HepG2 (cell line): Measurements from ENCODE around the gene CYP2W1. TPM values are rescaled to one million over a fixed set of nuclear protein-coding genes. Genes with fewer than 3 reads are reported as not detected.
A peak's percentile ranks its signal among the peaks of the same experiment; 100 is the strongest.
"Not testable (repeated sequence)": the region's sequence is repeated elsewhere in the genome, so short reads cannot be mapped to it uniquely, and the experiment has no call there.

Experiments
- ATAC-seq: fragments of 200-7000 bp; cut with Tn5 transposase; 3 replicates; pipeline ENCODE4 v1.9.1; 2020; ENCODE audit warnings: mild to moderate bottlenecking, moderate library complexity
- BruUV-seq: library from RNA; stranded (reverse); fragments of 400-500 nt; replicated peaks from 2 replicates; lab custom pipeline; 2021; lab: Mats Ljungman, UMichigan
- CTCF ChIA-PET: fragments of 300-600 bp; formaldehyde crosslinking; extraction: SDS; loops from one replicate; lab custom pipeline; 2021; ENCODE audit warnings: low total read pairs, inconsistent platforms, low intra/inter-chr PET ratio; lab: Yijun Ruan, JAX
- POLR2A ChIA-PET: fragments of 350-600 bp; sonication (Branson Sonifier 250); formaldehyde crosslinking; loops from one replicate; lab custom pipeline; 2020; ENCODE audit warnings: antibody characterized with exemption, inconsistent platforms; lab: Yijun Ruan, JAX
- DNase-seq: peaks from one replicate; pipeline ENCODE4 v3.0.0-alpha.2; 2015; ENCODE audit warnings: low spot score
- FAIRE-seq: peaks from 3 replicates; lab custom pipeline; 2011; peaks lifted over from hg19 to GRCh38; lab: Jason Lieb, UNC
- H2AFZ ChIP-seq: one replicate; pipeline ENCODE4 v1.6.1; 2011; ENCODE audit warnings: low read length, inconsistent platforms
- H3K27ac ChIP-seq: fragments of 300-600 bp; 3 replicates; pipeline ENCODE4 v1.8.0; 2011; ENCODE audit warnings: mixed run types, mild to moderate bottlenecking, mixed read lengths, low read length, inconsistent platforms; ENCODE audit not compliant: insufficient read depth; ENCODE audit errors: extremely low read length
- H3K27me3 ChIP-seq, 2 experiments: fragments of 200-600 bp in 1 of 2; 2 replicates in 1 of 2; 3 replicates in 1 of 2; pipeline versions ENCODE4 v1.6.0 to v1.8.0; 2011; ENCODE audit warnings: low read length in 2 of 2, mild to moderate bottlenecking in 2 of 2, moderate library complexity in 2 of 2, inconsistent platforms in 1 of 2; ENCODE audit not compliant: insufficient read depth in 2 of 2, control insufficient read depth in 1 of 2
- H3K36me3 ChIP-seq, 2 experiments: fragments of 200-600 bp in 1 of 2; replicated peaks in 1 of 2; 2 replicates in 1 of 2; 3 replicates in 1 of 2; pipeline versions ENCODE4 v1.5.1 to v1.8.0; 2011; ENCODE audit warnings: low read length in 2 of 2, inconsistent platforms in 1 of 2; ENCODE audit not compliant: insufficient read depth in 2 of 2, control insufficient read depth in 1 of 2
- H3K4me1 ChIP-seq: 2 replicates; pipeline ENCODE4 v1.5.1; 2012; ENCODE audit warnings: low read length, inconsistent platforms; ENCODE audit not compliant: insufficient read depth
- H3K4me2 ChIP-seq: 2 replicates; pipeline ENCODE4 v1.6.0; 2011; ENCODE audit warnings: low read depth, low read length, inconsistent platforms
- H3K4me3 ChIP-seq, 3 experiments: fragments of 200-600 bp in 1 of 3; sonication (generic), shearing (Covaris generic) in 1 of 3; replicated peaks in 1 of 3; 2 replicates each; pipeline ENCODE4 v1.5.1; 2011 to 2016; ENCODE audit warnings: low read length in 3 of 3, inconsistent platforms in 2 of 3, low read depth in 2 of 3, mild to moderate bottlenecking in 2 of 3, control low read depth in 1 of 3, mixed read lengths in 1 of 3; ENCODE audit not compliant: insufficient read depth in 1 of 3
- H3K79me2 ChIP-seq: one replicate; pipeline ENCODE4 v1.6.1; 2011; ENCODE audit warnings: low read length, inconsistent platforms; ENCODE audit not compliant: insufficient read depth
- H3K9ac ChIP-seq: 2 replicates; pipeline ENCODE4 v1.6.0; 2011; ENCODE audit warnings: mild to moderate bottlenecking, low read depth, low read length, inconsistent platforms; ENCODE audit not compliant: insufficient read depth
- H3K9me3 ChIP-seq: 2 replicates; pipeline ENCODE4 v1.5.1; 2012; ENCODE audit warnings: mild to moderate bottlenecking, low read length
- H4K20me1 ChIP-seq: 2 replicates; pipeline ENCODE4 v1.6.0; 2011; ENCODE audit warnings: inconsistent platforms, mild to moderate bottlenecking, low read length, moderate library complexity; ENCODE audit not compliant: insufficient read depth
- ATF2 ChIP-seq: sonication (generic); formaldehyde crosslinking; IDR thresholded peaks from 2 replicates; pipeline ENCODE4 v1.4.0; 2020; ENCODE audit warnings: missing genetic modification reagents
- GLI4 ChIP-seq: sonication (generic); formaldehyde crosslinking; IDR thresholded peaks from 2 replicates; pipeline ENCODE4 v1.5.1; 2020; ENCODE audit warnings: missing genetic modification reagents, mild to moderate bottlenecking, moderate library complexity, borderline replicate concordance
- ZNF251 ChIP-seq: sonication (generic); formaldehyde crosslinking; IDR thresholded peaks from 2 replicates; pipeline ENCODE4 v1.9.0; 2021; ENCODE audit warnings: mild to moderate bottlenecking, missing genetic modification reagents
- ZNF569 ChIP-seq: sonication (generic); formaldehyde crosslinking; IDR thresholded peaks from 2 replicates; pipeline ENCODE4 v1.5.0; 2020; ENCODE audit warnings: mild to moderate bottlenecking, missing genetic modification reagents, moderate library complexity, borderline replicate concordance
- ZSCAN20 ChIP-seq: sonication (generic); formaldehyde crosslinking; IDR thresholded peaks from 2 replicates; pipeline ENCODE4 v1.4.0; 2020; ENCODE audit warnings: missing genetic modification reagents, mild to moderate bottlenecking, borderline replicate concordance
- WGBS: methylation state at CpG from one replicate; pipeline ENCODE4 v1.1.6; 2017; ENCODE audit warnings: low lambda C conversion rate; 5-methylcytosine and 5-hydroxymethylcytosine counted together
- in situ Hi-C: cut with HindIII; loops from 2 replicates; pipeline ENCODE4 v1.10.0; 2017; ENCODE audit warnings: low pct_unique_long_range_greater_than_20kb; ENCODE audit not compliant: extremely low pct_ligation_motif_present
- intact Hi-C: fragments of 100-400 bp; cut with micrococcal nuclease; formaldehyde crosslinking; loops from one replicate; pipeline ENCODE4 v1.10.0; 2022; ENCODE audit not compliant: unreplicated experiment
- polyA plus RNA-seq, 8 experiments: library from polyadenylated mRNA; depleted of rRNA in 3 of 8; stranded (reverse) in 7 of 8; unstranded in 1 of 8; fragments of >200 nt; fragmentation: Illumina TruSeq in 4 of 8; extraction: Trizol in 4 of 8; gene quantifications; 2 replicates each; pipeline versions ENCODE4 v1.2.1 to v1.2.3, GENCODE V29; 2011 to 2016; ENCODE audit warnings: low read depth in 4 of 8, missing spikeins in 1 of 8, mixed read lengths in 1 of 8; ENCODE audit not compliant: insufficient read depth in 1 of 8
- total RNA-seq, 5 experiments: library from RNA; depleted of rRNA; stranded (reverse); fragments of >200 nt; fragmentation: Illumina TruSeq; extraction: Trizol; gene quantifications; 2 replicates each; pipeline ENCODE4 v1.2.3, GENCODE V29; 2016; ENCODE audit warnings: low read depth in 1 of 5

Gene CYP2W1
- total and polyA plus RNA-seq, 2 of the 13 experiments (the other 11 are each of a cell fraction or from before 2014, with no cell fraction given) = 19.5 to 31.7 TPM

DNA sequence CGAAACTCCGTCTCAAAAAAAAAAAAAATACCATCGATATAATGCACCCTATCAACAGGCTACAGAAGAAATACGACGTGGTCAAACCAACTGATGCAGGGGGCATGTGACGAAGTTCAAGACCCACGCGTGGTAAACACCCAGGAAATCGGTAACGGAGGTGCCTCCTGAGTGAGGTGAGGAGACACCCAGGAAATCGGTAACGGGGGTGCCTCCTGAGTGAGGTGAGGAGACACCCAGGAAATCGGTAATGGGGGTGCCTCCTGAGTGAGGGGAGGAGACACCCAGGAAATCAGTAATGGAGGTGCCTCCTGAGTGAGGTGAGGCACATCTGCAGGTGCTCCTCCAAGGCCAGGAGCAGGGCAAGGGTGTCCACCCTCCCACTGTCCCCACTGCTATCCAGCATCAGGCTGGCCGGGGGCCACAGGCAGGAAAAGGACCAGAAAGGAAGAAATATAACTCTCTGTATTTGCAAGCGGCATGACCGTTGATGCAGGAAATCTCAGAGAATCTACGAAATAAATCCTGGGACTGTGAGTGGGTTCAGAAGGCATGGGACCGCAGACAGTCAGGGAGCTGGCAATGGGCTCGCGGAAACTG, 50.7 kb downstream of the CYP2W1 start:
- no TSS peak for BruUV-seq
- Histone ChIP-seq H2AFZ (no peak overlapping the region), H3K4me2 (no peak overlapping the region), H3K27me3 (no peaks in the 10 kb centered on the region), H3K4me1 (peaks cover 16% of the 10 kb centered on the region), H4K20me1 (no peaks in the 10 kb centered on the region), H3K9ac (no peak overlapping the region), H3K36me3 (no peaks in the 10 kb centered on the region; a peak in 1 of 5 replicates), H3K9me3 (no peaks in the 10 kb centered on the region), H3K79me2 (no peaks in the 10 kb centered on the region), H3K4me3 (no peak overlapping the region), H3K27ac (no peak overlapping the region)
- POLR2A ChIA-PET = no interaction called here
- FAIRE-seq = no peak
- WGBS = 97% methylated on average over 20 of the region's 20 CpGs
- no peak for ATAC-seq
- CTCF ChIA-PET = no interaction called here
- TF ChIP-seq ATF2 (CRISPR knock-in tag) (no peak), ZNF569 (no peak), ZNF251 (CRISPR knock-in tag) (no peak), ZSCAN20 (CRISPR knock-in tag) (no peak), GLI4 (no peak)
- intact Hi-C loops = no loop called here
- in situ Hi-C loops = no loop called here
- DNase-seq = no peak

GRCh38 chr7:1034769-1035168, 51.8 kb downstream of the CYP2W1 start:
- H3K36me3 ChIP-seq, H4K20me1 ChIP-seq, in situ Hi-C loops, intact Hi-C loops, H3K27me3 ChIP-seq, H3K4me3 ChIP-seq, BruUV-seq, H3K4me2 ChIP-seq, ATAC-seq, H2AFZ ChIP-seq, CTCF ChIA-PET, H3K9me3 ChIP-seq, POLR2A ChIA-PET, H3K4me1 ChIP-seq, DNase-seq, H3K27ac ChIP-seq, H3K79me2 ChIP-seq, H3K9ac ChIP-seq, FAIRE-seq: not testable (repeated sequence)
- 89% methylated on average over 1 of the region's 1 CpG for WGBS

GRCh38 chr7:1036164-1036928, 53.4 kb downstream of the CYP2W1 start:
- DNase-seq, ATAC-seq, H3K9ac ChIP-seq, intact Hi-C loops, H3K79me2 ChIP-seq, H3K27ac ChIP-seq, CTCF ChIA-PET, H3K27me3 ChIP-seq, H4K20me1 ChIP-seq, H3K4me2 ChIP-seq, H3K4me3 ChIP-seq, H3K36me3 ChIP-seq, in situ Hi-C loops, POLR2A ChIA-PET, H2AFZ ChIP-seq, H3K9me3 ChIP-seq, BruUV-seq: not testable (repeated sequence)
- 99% methylated on average over 40 of the region's 40 CpGs for WGBS
- peak; percentile 84 for FAIRE-seq
- H3K4me1 ChIP-seq = peaks cover 14% of the 10 kb centered on the region
